ENCODE results near the gene DVL2. TPM values are rescaled to one million over a fixed set of nuclear protein-coding genes. Genes with fewer than 3 reads are reported as not detected.

The DVL2 gene
- total RNA-seq, 1 experiment from 2014 or later: 41.3 TPM

- Mint-ChIP-seq H3K27me3 (ENCODE audit: insufficient read depth, unreplicated experiment) (peaks cover 3% of the 10 kb centered on the region), H3K4me3 (ENCODE audit: unreplicated experiment) (peak overlapping the region; percentile 94), H3K27ac (ENCODE audit: unreplicated experiment) (peak overlapping the region; percentile 96), H3K36me3 (ENCODE audit: insufficient read depth, unreplicated experiment) (peaks cover 57% of the 10 kb centered on the region), H3K9me3 (ENCODE audit: unreplicated experiment) (no peaks in the 10 kb centered on the region), H3K4me1 (ENCODE audit: low read depth, unreplicated experiment) (peaks cover 14% of the 10 kb centered on the region)
- Histone ChIP-seq H3K4me3 (ENCODE audit: low read depth, low read length) (peak overlapping the region; percentile 84), H3K4me1 (peaks cover 6% of the 10 kb centered on the region; the same call in 1 of the 2 replicates), H3K36me3 (ENCODE audit: control insufficient read depth, insufficient read depth, low read length) (no peaks in the 10 kb centered on the region), H3K27me3 (replicated peaks; ENCODE audit: control insufficient read depth, insufficient read depth, low read length) (no peaks in the 10 kb centered on the region), H3K9me3 (no peaks in the 10 kb centered on the region)
- ChIA-PET CTCF (interaction anchor here (0.8 to 1.3 kb wide), 2 partner anchors 22 to 29 kb away, joined by 3 to 5 read pairs; no protein-coding TSS in a partner anchor), POLR2A (interaction anchor here (0.6 kb wide), 1 partner anchor 9 kb away, joined by 3 read pairs; the partner anchor contains the start of genes CTDNEP1 and ELP5)
- DNase-seq: peak; percentile 89 to 92
- BruUV-seq (replicated peaks): no TSS peak
- intact Hi-C loops (cut with micrococcal nuclease; ENCODE audit: unreplicated experiment): no loop called here
- TF ChIP-seq CTCF (IDR thresholded peaks at IDR 0.05; ENCODE audit: insufficient read depth in 1 of 2, low read depth in 1 of 2, low read length in 1 of 2, severe bottlenecking in 1 of 2, unreplicated experiment in 1 of 2): peak in 1 of 2 experiments; percentile 17
Observed at GRCh38 chr17:7242717-7243452, 8.6 kb upstream of the DVL2 start.

GRCh38 chr17:7241783-7242716 lies 7.7 kb upstream of the DVL2 start, which contains the start of gene GABARAP:
Gene GABARAP, minus strand, starts transcription at chr17:7242449. Its CDS starts 119 bp downstream, at chr17:7242330.
- peak; percentile 78 to 79 for DNase-seq
- Histone ChIP-seq H3K27me3 (replicated peaks; ENCODE audit: control insufficient read depth, insufficient read depth, low read length) (no peaks in the 10 kb centered on the region), H3K36me3 (ENCODE audit: control insufficient read depth, insufficient read depth, low read length) (no peaks in the 10 kb centered on the region), H3K4me3 (ENCODE audit: low read depth, low read length) (peak within 1 kb of the TSS; percentile 84), H3K9me3 (no peaks in the 10 kb centered on the region), H3K4me1 (peaks cover 6% of the 10 kb centered on the region; the same call in 1 of the 2 replicates)
- no peak for TF ChIP-seq CTCF (IDR thresholded peaks at IDR 0.05; ENCODE audit: insufficient read depth in 1 of 2, low read depth in 1 of 2, low read length in 1 of 2, severe bottlenecking in 1 of 2, unreplicated experiment in 1 of 2)
- H3K36me3 Mint-ChIP-seq (ENCODE audit: insufficient read depth, unreplicated experiment): peaks cover 62% of the 10 kb centered on the region
- intact Hi-C loops (cut with micrococcal nuclease; ENCODE audit: unreplicated experiment): no loop called here
- H3K4me1 Mint-ChIP-seq (ENCODE audit: low read depth, unreplicated experiment): peaks cover 17% of the 10 kb centered on the region
- peaks cover 3% of the 10 kb centered on the region for H3K27me3 Mint-ChIP-seq (ENCODE audit: insufficient read depth, unreplicated experiment)
- ChIA-PET CTCF (interaction anchor here (0.8 to 1.3 kb wide), 3 partner anchors 10 to 28 kb away, joined by 3 to 5 read pairs (median 3); partner anchors contain the start of genes CTDNEP1 and ELP5), POLR2A (interaction anchor here (0.6 to 1.0 kb wide), 2 partner anchors 10 to 14 kb away, joined by 3 read pairs; partner anchors contain the start of genes CTDNEP1 and ELP5)
- peak within 1 kb of the TSS; percentile 96 for H3K27ac Mint-ChIP-seq (ENCODE audit: unreplicated experiment)
- no peaks in the 10 kb centered on the region for H3K9me3 Mint-ChIP-seq (ENCODE audit: unreplicated experiment)
- H3K4me3 Mint-ChIP-seq (ENCODE audit: unreplicated experiment): peak within 1 kb of the TSS; percentile 94
- BruUV-seq (replicated peaks): no TSS peak

Data from Caco-2 (cell line).